Pulmonary artery endothelial cell (primary cell): Measurements from ENCODE around the gene PALM2AKAP2. TPM values are rescaled to one million over a fixed set of nuclear protein-coding genes. Genes with fewer than 3 reads are reported as not detected.
"Not testable (repeated sequence)": the region's sequence is repeated elsewhere in the genome, so short reads cannot be mapped to it uniquely, and the experiment has no call there.

Experiments used
- DNase-seq: peaks from one replicate; pipeline ENCODE4 v3.0.0-alpha.2; 2011; ENCODE audit warnings: low read depth, low spot score
- total RNA-seq: library from RNA; depleted of rRNA; stranded (reverse); fragments of >200 nt; gene quantifications from 2 replicates; pipeline ENCODE4 v1.2.3, GENCODE V29; 2014

Gene PALM2AKAP2
- total RNA-seq, 1 donor from 2014 or later = under 0.01 TPM

- no peak for DNase-seq
Measured at GRCh38 chr9:109802491-109802890, 22.5 kb downstream of the PALM2AKAP2 start.

GRCh38 chr9:109805050-109805449, 25.1 kb downstream of the PALM2AKAP2 start:
- DNase-seq = no peak

GRCh38 chr9:109806506-109807115, 26.6 kb downstream of the PALM2AKAP2 start:
- DNase-seq = no peak

DNA sequence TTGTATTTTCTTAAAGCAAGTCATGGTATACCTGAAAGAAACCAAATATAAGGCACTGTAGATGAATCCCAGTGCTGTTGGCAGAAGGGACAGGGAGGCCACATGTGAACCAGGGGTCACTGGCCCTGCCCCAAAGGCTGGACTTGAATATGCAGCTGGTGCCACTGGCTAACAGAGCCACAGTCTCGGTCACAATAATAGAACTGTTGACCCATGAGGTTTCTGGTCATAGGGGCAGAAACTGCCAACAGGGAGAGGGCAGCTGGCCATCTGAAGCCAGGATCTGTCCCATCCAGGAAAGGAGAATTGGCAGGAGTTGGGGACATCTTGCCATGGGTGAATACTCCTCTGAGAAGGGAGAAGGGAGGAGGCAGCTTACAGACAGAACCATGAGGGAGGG, 31.9 kb downstream of the PALM2AKAP2 start:
- DNase-seq = no peak

DNA sequence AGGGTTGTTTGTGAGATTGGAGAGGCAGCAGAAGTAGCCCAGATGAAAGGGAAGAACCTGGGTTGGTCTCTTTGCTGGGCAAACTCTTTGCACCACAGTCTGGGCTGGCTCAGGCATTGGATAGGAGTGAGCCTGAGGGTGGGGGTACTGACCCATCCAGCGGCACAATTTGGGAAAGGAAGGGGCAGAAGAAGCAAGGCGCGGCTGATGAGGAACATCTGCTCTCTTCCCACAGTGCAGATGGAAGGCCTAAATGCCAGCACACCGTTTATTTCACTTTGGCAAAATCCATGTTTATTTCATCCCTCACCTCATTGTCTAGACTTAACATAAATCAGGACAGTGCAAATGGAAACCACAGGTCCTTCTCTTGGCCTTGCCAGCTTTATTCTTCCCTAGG, 32.3 kb downstream of the PALM2AKAP2 start:
- DNase-seq = no peak

DNA sequence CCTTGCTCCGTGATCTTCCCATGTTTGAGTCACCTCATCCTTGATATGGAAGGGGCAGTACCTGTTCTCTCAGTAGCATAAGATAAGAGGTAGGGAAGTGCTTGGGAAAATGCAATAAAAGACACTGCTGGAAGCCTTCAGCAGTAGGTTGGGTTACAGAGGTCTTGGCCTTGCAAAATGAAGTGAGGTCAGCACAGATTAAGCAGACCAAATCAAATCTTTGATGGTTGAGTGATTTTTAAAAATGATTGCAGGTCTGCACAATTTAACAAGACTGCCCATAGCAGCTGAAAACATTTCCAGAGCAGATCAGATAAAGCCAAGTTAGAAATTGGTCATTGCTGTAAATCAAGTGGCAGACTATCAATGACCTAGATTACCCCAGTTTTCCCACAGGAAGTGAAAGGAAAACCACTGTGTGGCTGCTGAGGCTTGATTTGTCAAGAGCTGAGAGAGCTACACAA, 32.9 kb downstream of the PALM2AKAP2 start:
- no peak for DNase-seq

DNA sequence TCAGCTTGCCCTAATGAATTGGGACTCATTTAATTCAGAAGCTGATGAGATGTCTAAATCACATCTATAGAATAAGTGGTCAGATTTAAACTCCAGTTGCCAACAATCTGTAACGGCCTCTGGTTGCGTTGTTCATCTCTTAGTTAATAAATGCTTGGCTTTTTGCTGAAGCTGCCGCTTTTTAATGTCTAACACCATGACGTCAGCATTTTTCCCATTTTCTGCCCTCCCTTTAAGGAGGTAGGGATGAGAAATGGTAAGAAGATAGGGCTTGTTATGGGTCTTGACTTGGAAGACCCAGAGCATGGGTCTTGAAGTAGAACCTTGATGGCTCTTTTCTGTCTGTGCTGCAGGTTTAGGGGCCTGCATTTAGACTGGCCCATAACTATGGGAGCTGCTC, 33.3 kb downstream of the PALM2AKAP2 start:
- DNase-seq = no peak

- DNase-seq = no peak
Measured at GRCh38 chr9:109813829-109814228, 33.8 kb downstream of the PALM2AKAP2 start.

DNA sequence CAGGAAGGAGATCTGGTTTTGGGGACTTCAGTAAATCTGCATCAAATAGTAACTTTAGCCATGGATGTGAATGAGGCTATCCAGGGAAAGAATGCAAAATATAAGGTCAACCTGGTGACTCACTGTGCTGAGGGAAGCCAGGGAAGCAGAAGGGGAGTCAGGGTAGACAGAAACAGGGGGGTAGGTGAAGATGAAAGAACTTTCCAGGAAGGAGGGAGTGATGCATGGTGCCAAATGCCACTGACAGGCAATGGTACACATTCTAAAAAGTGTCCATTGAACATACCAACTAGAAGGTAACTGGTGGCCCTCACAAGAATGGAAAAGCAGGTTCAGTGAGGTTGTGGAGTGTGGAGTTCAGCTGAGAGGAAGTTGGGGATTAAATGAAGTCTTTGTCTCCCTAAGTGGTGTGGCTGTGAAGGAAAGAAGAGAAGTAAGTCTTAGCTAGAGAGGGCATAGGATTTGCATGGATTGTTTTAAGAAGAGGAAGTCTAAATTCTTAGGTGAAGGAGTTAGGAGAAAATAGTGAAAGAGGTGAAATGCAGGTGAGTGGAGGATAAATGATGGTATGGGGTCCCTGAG, 35.5 kb downstream of the PALM2AKAP2 start:
- DNase-seq = no peak

GRCh38 chr9:109816490-109816889, 36.5 kb downstream of the PALM2AKAP2 start:
- peak; percentile 13 for DNase-seq

GRCh38 chr9:109817146-109817845, 37.3 kb downstream of the PALM2AKAP2 start:
- DNase-seq = no peak

GRCh38 chr9:109817846-109818472, 38.0 kb downstream of the PALM2AKAP2 start:
- DNase-seq = peak; percentile 78

- DNase-seq = no peak
Measured at GRCh38 chr9:109821711-109822110, 41.7 kb downstream of the PALM2AKAP2 start.

DNA sequence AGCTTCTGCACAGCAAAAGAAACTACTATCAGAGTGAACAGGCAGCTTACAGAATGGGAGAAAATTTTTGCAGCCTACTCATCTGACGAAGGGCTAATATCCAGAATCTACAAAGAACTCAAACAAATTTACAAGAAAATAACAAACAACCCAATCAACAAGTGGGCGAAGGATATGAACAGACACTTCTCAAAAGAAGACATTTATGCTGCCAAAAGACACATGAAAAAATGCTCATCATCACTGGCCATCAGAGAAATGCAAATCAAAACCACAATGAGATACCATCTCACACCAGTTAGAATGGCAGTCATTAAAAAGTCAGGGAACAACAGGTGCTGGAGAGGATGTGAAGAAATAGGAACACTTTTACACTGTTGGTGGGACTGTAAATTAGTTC, 45.4 kb downstream of the PALM2AKAP2 start:
- not testable (repeated sequence) for DNase-seq

- no peak for DNase-seq
Measured at GRCh38 chr9:109826559-109826958, 46.6 kb downstream of the PALM2AKAP2 start.

GRCh38 chr9:109828254-109828653, 48.3 kb downstream of the PALM2AKAP2 start:
- DNase-seq = no peak
